Measurements from ENCODE around the gene ULBP1. TPM values are rescaled to one million over a fixed set of nuclear protein-coding genes. Genes with fewer than 3 reads are reported as not detected.

Gene ULBP1
- polyA plus RNA-seq, 1 donor (not counting 4 experiments of a cell fraction or from before 2014, with no cell fraction given): 2.2 TPM

GRCh38 chr6:149988550-149989346 lies 25.0 kb downstream of the ULBP1 start:
- dilution Hi-C loops (cut with MboI; ENCODE audit: extremely low pct_ligation_motif_present, low sequenced_read_pairs): no loop called here

GRCh38 chr6:149990212-149990660 lies 26.5 kb downstream of the ULBP1 start:
- Histone ChIP-seq H3K4me3 (ENCODE audit: control insufficient read depth in 2 of 3, extremely low read depth in 1 of 3, insufficient read depth in 2 of 3, low read depth in 1 of 3, low read length in 3 of 3) (peak overlapping the region in 2 of 3 experiments; percentile 54 to 63), H3K9me3 (ENCODE audit: control insufficient read depth, low read depth, low read length) (peaks cover 6% of the 10 kb centered on the region), H2AFZ (ENCODE audit: control insufficient read depth, low read length) (peak overlapping the region; percentile 6), H3K9me1 (ENCODE audit: control insufficient read depth, extremely low read depth, insufficient read depth, low read length) (no peaks in the 10 kb centered on the region), H3K79me2 (ENCODE audit: control insufficient read depth, insufficient read depth, low read length) (no peaks in the 10 kb centered on the region), H3K36me3 (ENCODE audit: control insufficient read depth in 2 of 2, extremely low read depth in 1 of 2, insufficient read depth in 2 of 2, low read length in 2 of 2) (no peaks in the 10 kb centered on the region), H3K4me1 (ENCODE audit: control insufficient read depth, extremely low read depth, insufficient read depth, low read length) (peaks cover 14% of the 10 kb centered on the region), H3K9ac (ENCODE audit: control insufficient read depth, extremely low read depth, insufficient read depth, low read length) (no peak overlapping the region), H3K4me2 (ENCODE audit: control insufficient read depth, extremely low read depth, insufficient read depth, low read depth, low read length) (peak overlapping the region; percentile 83), H3K27ac (ENCODE audit: control insufficient read depth, insufficient read depth, low read length) (no peak overlapping the region), H4K20me1 (ENCODE audit: control insufficient read depth, extremely low read depth, insufficient read depth, low read length) (no peaks in the 10 kb centered on the region), H3K27me3 (ENCODE audit: control insufficient read depth, extremely low read depth, insufficient read depth, low read length) (peaks cover 78% of the 10 kb centered on the region)
- dilution Hi-C loops (cut with MboI; ENCODE audit: extremely low pct_ligation_motif_present, low sequenced_read_pairs): no loop called here
- FAIRE-seq (no peak), DNase-seq (ENCODE audit: low read depth, low spot score) (no peak)
- TF ChIP-seq EZH2 (IDR thresholded peaks at IDR 0.05; ENCODE audit: low read length): peak; percentile 79
- no peak for TF ChIP-seq CTCF (optimal IDR thresholded peaks at IDR 0.05 in 1 of 3, IDR thresholded peaks at IDR 0.05 in 1 of 3, conservative IDR thresholded peaks at IDR 0.05 in 1 of 3; ENCODE audit: extremely low read depth in 1 of 3, insufficient read depth in 2 of 3, low read length in 3 of 3)

More at GRCh38 chr6:149988550-149989346, 25.0 kb downstream of the ULBP1 start:
- no peak overlapping the region for H2AFZ ChIP-seq (ENCODE audit: control insufficient read depth, low read length)
- H3K9me3 ChIP-seq (ENCODE audit: control insufficient read depth, low read depth, low read length): peaks cover 6% of the 10 kb centered on the region
- DNase-seq (ENCODE audit: low read depth, low spot score) (no peak), FAIRE-seq (no peak)
- H3K4me3 ChIP-seq (ENCODE audit: control insufficient read depth in 2 of 3, extremely low read depth in 1 of 3, insufficient read depth in 2 of 3, low read depth in 1 of 3, low read length in 3 of 3): no peak overlapping the region
- no peaks in the 10 kb centered on the region for H4K20me1 ChIP-seq (ENCODE audit: control insufficient read depth, extremely low read depth, insufficient read depth, low read length)
- no peak overlapping the region for H3K4me2 ChIP-seq (ENCODE audit: control insufficient read depth, extremely low read depth, insufficient read depth, low read depth, low read length)
- H3K9ac ChIP-seq (ENCODE audit: control insufficient read depth, extremely low read depth, insufficient read depth, low read length): no peak overlapping the region
- no peak overlapping the region for H3K27ac ChIP-seq (ENCODE audit: control insufficient read depth, insufficient read depth, low read length)
- TF ChIP-seq EZH2 (IDR thresholded peaks at IDR 0.05; ENCODE audit: low read length): no peak
- no peak for TF ChIP-seq CTCF (optimal IDR thresholded peaks at IDR 0.05 in 1 of 3, IDR thresholded peaks at IDR 0.05 in 1 of 3, conservative IDR thresholded peaks at IDR 0.05 in 1 of 3; ENCODE audit: extremely low read depth in 1 of 3, insufficient read depth in 2 of 3, low read length in 3 of 3)
- H3K36me3 ChIP-seq (ENCODE audit: control insufficient read depth in 2 of 2, extremely low read depth in 1 of 2, insufficient read depth in 2 of 2, low read length in 2 of 2): no peaks in the 10 kb centered on the region
- H3K9me1 ChIP-seq (ENCODE audit: control insufficient read depth, extremely low read depth, insufficient read depth, low read length): no peaks in the 10 kb centered on the region
- peaks cover 84% of the 10 kb centered on the region for H3K27me3 ChIP-seq (ENCODE audit: control insufficient read depth, extremely low read depth, insufficient read depth, low read length)
- peaks cover 14% of the 10 kb centered on the region for H3K4me1 ChIP-seq (ENCODE audit: control insufficient read depth, extremely low read depth, insufficient read depth, low read length)
- H3K79me2 ChIP-seq (ENCODE audit: control insufficient read depth, insufficient read depth, low read length): no peaks in the 10 kb centered on the region
